HepG2 (cell line): ENCODE data around the gene SNX3. TPM values are rescaled to one million over a fixed set of nuclear protein-coding genes. Genes with fewer than 3 reads are reported as not detected.

Experiments used
- ATAC-seq: fragments of 200-7000 bp; cut with Tn5 transposase; 3 replicates; pipeline ENCODE4 v1.9.1; 2020; ENCODE audit warnings: mild to moderate bottlenecking, moderate library complexity
- BruUV-seq: library from RNA; stranded (reverse); fragments of 400-500 nt; replicated peaks from 2 replicates; lab custom pipeline; 2021; lab: Mats Ljungman, UMichigan
- CTCF ChIA-PET: fragments of 300-600 bp; formaldehyde crosslinking; extraction: SDS; loops from one replicate; lab custom pipeline; 2021; ENCODE audit warnings: low total read pairs, inconsistent platforms, low intra/inter-chr PET ratio; lab: Yijun Ruan, JAX
- POLR2A ChIA-PET: fragments of 350-600 bp; sonication (Branson Sonifier 250); formaldehyde crosslinking; loops from one replicate; lab custom pipeline; 2020; ENCODE audit warnings: antibody characterized with exemption, inconsistent platforms; lab: Yijun Ruan, JAX
- DNase-seq: peaks from one replicate; pipeline ENCODE4 v3.0.0-alpha.2; 2015; ENCODE audit warnings: low spot score
- FAIRE-seq: peaks from 3 replicates; lab custom pipeline; 2011; peaks lifted over from hg19 to GRCh38; lab: Jason Lieb, UNC
- H2AFZ ChIP-seq: one replicate; pipeline ENCODE4 v1.6.1; 2011; ENCODE audit warnings: low read length, inconsistent platforms
- H3K27ac ChIP-seq: fragments of 300-600 bp; 3 replicates; pipeline ENCODE4 v1.8.0; 2011; ENCODE audit warnings: mixed run types, mild to moderate bottlenecking, mixed read lengths, low read length, inconsistent platforms; ENCODE audit not compliant: insufficient read depth; ENCODE audit errors: extremely low read length
- H3K27me3 ChIP-seq, 2 experiments: fragments of 200-600 bp in 1 of 2; 2 replicates in 1 of 2; 3 replicates in 1 of 2; pipeline versions ENCODE4 v1.6.0 to v1.8.0; 2011; ENCODE audit warnings: low read length in 2 of 2, mild to moderate bottlenecking in 2 of 2, moderate library complexity in 2 of 2, inconsistent platforms in 1 of 2; ENCODE audit not compliant: insufficient read depth in 2 of 2, control insufficient read depth in 1 of 2
- H3K36me3 ChIP-seq, 2 experiments: fragments of 200-600 bp in 1 of 2; replicated peaks in 1 of 2; 2 replicates in 1 of 2; 3 replicates in 1 of 2; pipeline versions ENCODE4 v1.5.1 to v1.8.0; 2011; ENCODE audit warnings: low read length in 2 of 2, inconsistent platforms in 1 of 2; ENCODE audit not compliant: insufficient read depth in 2 of 2, control insufficient read depth in 1 of 2
- H3K4me1 ChIP-seq: 2 replicates; pipeline ENCODE4 v1.5.1; 2012; ENCODE audit warnings: low read length, inconsistent platforms; ENCODE audit not compliant: insufficient read depth
- H3K4me2 ChIP-seq: 2 replicates; pipeline ENCODE4 v1.6.0; 2011; ENCODE audit warnings: low read depth, low read length, inconsistent platforms
- H3K4me3 ChIP-seq, 3 experiments: fragments of 200-600 bp in 1 of 3; sonication (generic), shearing (Covaris generic) in 1 of 3; replicated peaks in 1 of 3; 2 replicates each; pipeline ENCODE4 v1.5.1; 2011 to 2016; ENCODE audit warnings: low read length in 3 of 3, inconsistent platforms in 2 of 3, low read depth in 2 of 3, mild to moderate bottlenecking in 2 of 3, control low read depth in 1 of 3, mixed read lengths in 1 of 3; ENCODE audit not compliant: insufficient read depth in 1 of 3
- H3K79me2 ChIP-seq: one replicate; pipeline ENCODE4 v1.6.1; 2011; ENCODE audit warnings: low read length, inconsistent platforms; ENCODE audit not compliant: insufficient read depth
- H3K9ac ChIP-seq: 2 replicates; pipeline ENCODE4 v1.6.0; 2011; ENCODE audit warnings: mild to moderate bottlenecking, low read depth, low read length, inconsistent platforms; ENCODE audit not compliant: insufficient read depth
- H3K9me3 ChIP-seq: 2 replicates; pipeline ENCODE4 v1.5.1; 2012; ENCODE audit warnings: mild to moderate bottlenecking, low read length
- H4K20me1 ChIP-seq: 2 replicates; pipeline ENCODE4 v1.6.0; 2011; ENCODE audit warnings: inconsistent platforms, mild to moderate bottlenecking, low read length, moderate library complexity; ENCODE audit not compliant: insufficient read depth
- HMG20A ChIP-seq: IDR thresholded peaks from 2 replicates; pipeline ENCODE4 v1.6.1; 2016; ENCODE audit warnings: borderline replicate concordance
- ISX ChIP-seq: sonication (generic); formaldehyde crosslinking; conservative IDR thresholded peaks from 2 replicates; pipeline ENCODE4 v1.5.0; 2020; ENCODE audit warnings: missing genetic modification reagents
- KLF16 ChIP-seq, 2 experiments: sonication (generic) in 1 of 2; formaldehyde crosslinking in 1 of 2; IDR thresholded peaks; 2 replicates each; pipeline versions ENCODE4 v1.6.1 to v1.8.0; 2016 to 2023; ENCODE audit warnings: missing genetic modification reagents in 2 of 2, missing compliant biosample characterization in 1 of 2
- NFE2 ChIP-seq: sonication (generic); formaldehyde crosslinking; IDR thresholded peaks from 2 replicates; pipeline ENCODE4 v1.4.0; 2020; ENCODE audit warnings: missing genetic modification reagents
- SOX13 ChIP-seq, 3 experiments: fragments of 450-650 bp in 1 of 3; sonication (generic) in 1 of 3; formaldehyde crosslinking in 1 of 3; IDR thresholded peaks in 2 of 3; conservative IDR thresholded peaks in 1 of 3; 2 replicates each; pipeline versions ENCODE4 v1.5.0 to v1.6.1; 2016 to 2020; ENCODE audit warnings: antibody characterized with exemption in 1 of 3, mild to moderate bottlenecking in 1 of 3, missing compliant biosample characterization in 1 of 3, missing genetic modification reagents in 1 of 3, moderate library complexity in 1 of 3
- TEAD3 ChIP-seq: optimal IDR thresholded peaks from 2 replicates; pipeline ENCODE3; 2016; ENCODE audit warnings: borderline replicate concordance
- YY1 ChIP-seq: IDR thresholded peaks from 2 replicates; pipeline ENCODE4 v1.6.1; 2011; ENCODE audit warnings: low read length, low read depth, moderate library complexity, mild to moderate bottlenecking; ENCODE audit not compliant: insufficient read depth, insufficient replicate concordance
- ZNF121 ChIP-seq: sonication (generic); formaldehyde crosslinking; IDR thresholded peaks from 2 replicates; pipeline ENCODE4 v1.5.0; 2020; ENCODE audit warnings: mild to moderate bottlenecking, missing genetic modification reagents
- ZNF282 ChIP-seq: fragments of 450-650 bp; IDR thresholded peaks from 2 replicates; pipeline ENCODE4 v1.6.1; 2018; ENCODE audit not compliant: partially characterized antibody
- ZNF674 ChIP-seq: sonication (generic); formaldehyde crosslinking; IDR thresholded peaks from 2 replicates; pipeline ENCODE4 v1.5.0; 2020; ENCODE audit warnings: low read depth, mild to moderate bottlenecking, missing genetic modification reagents
- WGBS: methylation state at CpG from one replicate; pipeline ENCODE4 v1.1.6; 2017; ENCODE audit warnings: low lambda C conversion rate; 5-methylcytosine and 5-hydroxymethylcytosine counted together
- in situ Hi-C: cut with HindIII; loops from 2 replicates; pipeline ENCODE4 v1.10.0; 2017; ENCODE audit warnings: low pct_unique_long_range_greater_than_20kb; ENCODE audit not compliant: extremely low pct_ligation_motif_present
- intact Hi-C: fragments of 100-400 bp; cut with micrococcal nuclease; formaldehyde crosslinking; loops from one replicate; pipeline ENCODE4 v1.10.0; 2022; ENCODE audit not compliant: unreplicated experiment
- polyA plus RNA-seq, 8 experiments: library from polyadenylated mRNA; depleted of rRNA in 3 of 8; stranded (reverse) in 7 of 8; unstranded in 1 of 8; fragments of >200 nt; fragmentation: Illumina TruSeq in 4 of 8; extraction: Trizol in 4 of 8; gene quantifications; 2 replicates each; pipeline versions ENCODE4 v1.2.1 to v1.2.3, GENCODE V29; 2011 to 2016; ENCODE audit warnings: low read depth in 4 of 8, missing spikeins in 1 of 8, mixed read lengths in 1 of 8; ENCODE audit not compliant: insufficient read depth in 1 of 8
- total RNA-seq, 5 experiments: library from RNA; depleted of rRNA; stranded (reverse); fragments of >200 nt; fragmentation: Illumina TruSeq; extraction: Trizol; gene quantifications; 2 replicates each; pipeline ENCODE4 v1.2.3, GENCODE V29; 2016; ENCODE audit warnings: low read depth in 1 of 5
- TF ChIP-seq, protein P1 (sequence below): sonication (generic); formaldehyde crosslinking; IDR thresholded peaks from 2 replicates; pipeline ENCODE4 v1.9.0; 2021; ENCODE audit warnings: missing genetic modification reagents, mild to moderate bottlenecking, borderline replicate concordance
- TF ChIP-seq, protein P2 (sequence below): sonication (generic); formaldehyde crosslinking; IDR thresholded peaks from 2 replicates; pipeline ENCODE4 v1.5.1; 2020; ENCODE audit warnings: mild to moderate bottlenecking, missing genetic modification reagents, moderate library complexity
- TF ChIP-seq, protein P3 (sequence below): sonication (generic); formaldehyde crosslinking; IDR thresholded peaks from 2 replicates; pipeline ENCODE4 v1.5.0; 2020; ENCODE audit warnings: mild to moderate bottlenecking, missing genetic modification reagents

The SNX3 gene
- total and polyA plus RNA-seq, 2 of the 13 experiments (the other 11 are each of a cell fraction or from before 2014, with no cell fraction given) = 84.9 to 226 TPM

DNA sequence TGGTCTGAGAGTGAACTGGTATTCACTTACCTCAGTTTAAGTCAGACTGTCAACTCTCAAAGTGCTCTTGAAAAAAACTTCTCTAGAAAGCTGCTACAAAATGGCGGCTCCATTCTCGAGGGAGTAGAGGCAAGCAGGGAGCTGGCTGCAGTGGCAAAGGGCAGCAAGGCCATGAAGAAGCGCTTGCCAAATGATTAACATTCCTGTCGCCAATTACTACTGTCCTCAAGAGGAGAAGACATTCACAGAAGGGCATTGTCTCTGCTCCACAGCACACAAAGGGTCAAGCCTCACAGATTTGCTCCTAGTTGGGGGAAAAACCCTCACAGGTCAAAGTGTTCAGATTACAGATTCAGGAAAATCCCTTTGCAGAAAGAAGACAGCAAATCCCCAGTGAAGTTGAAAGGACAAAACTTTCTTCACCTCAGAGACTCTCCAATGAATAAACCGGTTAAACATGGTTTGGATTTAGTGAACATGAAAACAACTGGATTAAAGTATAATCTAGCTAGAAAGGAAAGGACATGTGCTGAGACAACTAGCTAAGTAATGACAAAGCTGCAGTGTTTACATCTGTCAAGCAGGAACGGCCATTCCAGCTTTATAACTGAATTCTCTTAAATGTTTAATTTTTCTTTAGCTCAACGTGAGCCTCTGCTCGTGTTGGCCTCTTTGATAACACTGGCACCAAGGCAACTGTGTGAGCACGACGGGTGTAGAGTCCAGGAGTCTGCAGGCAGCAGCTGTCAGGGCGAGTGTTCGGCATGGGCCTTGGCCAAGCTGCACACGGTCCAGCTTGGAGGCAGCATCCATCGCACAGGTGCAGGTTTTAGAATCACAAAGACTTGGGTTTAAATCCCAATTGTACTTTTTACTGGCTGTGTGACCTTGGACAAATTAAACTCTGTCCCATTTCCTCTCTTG is 57.4 kb downstream of the SNX3 start (continued):
- TF ChIP-seq, protein P1, sequence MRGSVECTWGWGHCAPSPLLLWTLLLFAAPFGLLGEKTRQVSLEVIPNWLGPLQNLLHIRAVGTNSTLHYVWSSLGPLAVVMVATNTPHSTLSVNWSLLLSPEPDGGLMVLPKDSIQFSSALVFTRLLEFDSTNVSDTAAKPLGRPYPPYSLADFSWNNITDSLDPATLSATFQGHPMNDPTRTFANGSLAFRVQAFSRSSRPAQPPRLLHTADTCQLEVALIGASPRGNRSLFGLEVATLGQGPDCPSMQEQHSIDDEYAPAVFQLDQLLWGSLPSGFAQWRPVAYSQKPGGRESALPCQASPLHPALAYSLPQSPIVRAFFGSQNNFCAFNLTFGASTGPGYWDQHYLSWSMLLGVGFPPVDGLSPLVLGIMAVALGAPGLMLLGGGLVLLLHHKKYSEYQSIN = no peak
- TF ChIP-seq, protein P2, sequence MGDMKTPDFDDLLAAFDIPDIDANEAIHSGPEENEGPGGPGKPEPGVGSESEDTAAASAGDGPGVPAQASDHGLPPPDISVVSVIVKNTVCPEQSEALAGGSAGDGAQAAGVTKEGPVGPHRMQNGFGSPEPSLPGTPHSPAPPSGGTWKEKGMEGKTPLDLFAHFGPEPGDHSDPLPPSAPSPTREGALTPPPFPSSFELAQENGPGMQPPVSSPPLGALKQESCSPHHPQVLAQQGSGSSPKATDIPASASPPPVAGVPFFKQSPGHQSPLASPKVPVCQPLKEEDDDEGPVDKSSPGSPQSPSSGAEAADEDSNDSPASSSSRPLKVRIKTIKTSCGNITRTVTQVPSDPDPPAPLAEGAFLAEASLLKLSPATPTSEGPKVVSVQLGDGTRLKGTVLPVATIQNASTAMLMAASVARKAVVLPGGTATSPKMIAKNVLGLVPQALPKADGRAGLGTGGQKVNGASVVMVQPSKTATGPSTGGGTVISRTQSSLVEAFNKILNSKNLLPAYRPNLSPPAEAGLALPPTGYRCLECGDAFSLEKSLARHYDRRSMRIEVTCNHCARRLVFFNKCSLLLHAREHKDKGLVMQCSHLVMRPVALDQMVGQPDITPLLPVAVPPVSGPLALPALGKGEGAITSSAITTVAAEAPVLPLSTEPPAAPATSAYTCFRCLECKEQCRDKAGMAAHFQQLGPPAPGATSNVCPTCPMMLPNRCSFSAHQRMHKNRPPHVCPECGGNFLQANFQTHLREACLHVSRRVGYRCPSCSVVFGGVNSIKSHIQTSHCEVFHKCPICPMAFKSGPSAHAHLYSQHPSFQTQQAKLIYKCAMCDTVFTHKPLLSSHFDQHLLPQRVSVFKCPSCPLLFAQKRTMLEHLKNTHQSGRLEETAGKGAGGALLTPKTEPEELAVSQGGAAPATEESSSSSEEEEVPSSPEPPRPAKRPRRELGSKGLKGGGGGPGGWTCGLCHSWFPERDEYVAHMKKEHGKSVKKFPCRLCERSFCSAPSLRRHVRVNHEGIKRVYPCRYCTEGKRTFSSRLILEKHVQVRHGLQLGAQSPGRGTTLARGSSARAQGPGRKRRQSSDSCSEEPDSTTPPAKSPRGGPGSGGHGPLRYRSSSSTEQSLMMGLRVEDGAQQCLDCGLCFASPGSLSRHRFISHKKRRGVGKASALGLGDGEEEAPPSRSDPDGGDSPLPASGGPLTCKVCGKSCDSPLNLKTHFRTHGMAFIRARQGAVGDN (CRISPR knock-in tag) = peak; percentile 77
- peak; percentile 79 for TF ChIP-seq YY1

DNA sequence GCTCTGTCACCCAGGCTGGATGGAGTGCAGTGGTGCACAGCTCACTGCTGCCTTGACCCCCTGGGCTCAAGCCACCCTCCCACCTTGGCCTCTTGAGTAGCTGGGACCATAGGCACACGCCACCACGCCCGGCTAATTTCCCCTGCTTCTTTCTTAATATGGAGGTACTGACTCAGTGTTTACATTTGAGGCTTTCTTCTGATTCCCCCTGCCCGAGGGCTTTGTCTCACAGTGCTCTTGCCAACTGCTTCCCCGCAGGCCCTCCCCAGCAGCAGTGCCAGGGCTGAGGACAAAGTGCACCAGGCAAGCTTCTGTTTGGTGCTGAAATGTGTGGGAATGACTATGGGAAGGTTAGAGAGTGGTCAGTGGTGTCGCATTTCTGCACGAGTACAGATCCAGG is 60.2 kb downstream of the SNX3 start:
- Histone ChIP-seq H3K4me1 (peaks cover 49% of the 10 kb centered on the region), H3K27me3 (peaks cover 0 to 1% of the 10 kb centered on the region in 2 experiments; a peak in 1 of 5 replicates), H4K20me1 (no peaks in the 10 kb centered on the region), H3K4me2 (peak overlapping the region; percentile 65), H3K36me3 (no peaks in the 10 kb centered on the region), H3K9ac (no peak overlapping the region), H2AFZ (no peak overlapping the region), H3K4me3 (peak overlapping the region; percentile 15 to 57 (median 26); a peak in 3 of 6 replicates), H3K79me2 (no peaks in the 10 kb centered on the region), H3K27ac (peak overlapping the region; percentile 34), H3K9me3 (no peaks in the 10 kb centered on the region)
- ChIA-PET CTCF (no interaction called here), POLR2A (interaction anchor here (0.8 to 1.8 kb wide), 2 partner anchors 32 to 61 kb away, joined by 3 to 12 read pairs; partner anchors contain the start of gene SNX3)
- FAIRE-seq = peak; percentile 82
- in situ Hi-C loops = no loop called here
- DNase-seq = peak; percentile 72
- peak; percentile 90 for ATAC-seq
- intact Hi-C loops = no loop called here
- BruUV-seq = no TSS peak
- WGBS = 6% methylated on average over 7 of the region's 7 CpGs
- TF ChIP-seq ISX (no peak), ZNF282 (no peak), SOX13 (IDR thresholded peaks at IDR 0.05) (no peak), SOX13 (CRISPR knock-in tag; conservative IDR thresholded peaks at IDR 0.05 in 1 of 2, IDR thresholded peaks at IDR 0.05 in 1 of 2) (peak in 1 of 2 experiments; percentile 46; a peak in 2 of 4 replicates), HMG20A (peak; percentile 54; the same call in 1 of the 2 replicates), ZNF121 (CRISPR knock-in tag) (no peak), NFE2 (CRISPR knock-in tag) (no peak), KLF16 (CRISPR knock-in tag; IDR thresholded peaks at IDR 0.05) (no peak), ZNF674 (CRISPR knock-in tag) (no peak), TEAD3 (peak; percentile 55)
- TF ChIP-seq, protein P3, sequence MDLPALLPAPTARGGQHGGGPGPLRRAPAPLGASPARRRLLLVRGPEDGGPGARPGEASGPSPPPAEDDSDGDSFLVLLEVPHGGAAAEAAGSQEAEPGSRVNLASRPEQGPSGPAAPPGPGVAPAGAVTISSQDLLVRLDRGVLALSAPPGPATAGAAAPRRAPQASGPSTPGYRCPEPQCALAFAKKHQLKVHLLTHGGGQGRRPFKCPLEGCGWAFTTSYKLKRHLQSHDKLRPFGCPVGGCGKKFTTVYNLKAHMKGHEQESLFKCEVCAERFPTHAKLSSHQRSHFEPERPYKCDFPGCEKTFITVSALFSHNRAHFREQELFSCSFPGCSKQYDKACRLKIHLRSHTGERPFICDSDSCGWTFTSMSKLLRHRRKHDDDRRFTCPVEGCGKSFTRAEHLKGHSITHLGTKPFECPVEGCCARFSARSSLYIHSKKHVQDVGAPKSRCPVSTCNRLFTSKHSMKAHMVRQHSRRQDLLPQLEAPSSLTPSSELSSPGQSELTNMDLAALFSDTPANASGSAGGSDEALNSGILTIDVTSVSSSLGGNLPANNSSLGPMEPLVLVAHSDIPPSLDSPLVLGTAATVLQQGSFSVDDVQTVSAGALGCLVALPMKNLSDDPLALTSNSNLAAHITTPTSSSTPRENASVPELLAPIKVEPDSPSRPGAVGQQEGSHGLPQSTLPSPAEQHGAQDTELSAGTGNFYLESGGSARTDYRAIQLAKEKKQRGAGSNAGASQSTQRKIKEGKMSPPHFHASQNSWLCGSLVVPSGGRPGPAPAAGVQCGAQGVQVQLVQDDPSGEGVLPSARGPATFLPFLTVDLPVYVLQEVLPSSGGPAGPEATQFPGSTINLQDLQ (CRISPR knock-in tag) = no peak
